Uterus (tissue), 4 donors: ENCODE measurements around the gene AUTS2. TPM values are rescaled to one million over a fixed set of nuclear protein-coding genes. Genes with fewer than 3 reads are reported as not detected.

ENCODE experiments used
- DNase-seq, 2 donors: peaks; one replicate each; pipeline ENCODE4 v3.0.0-alpha.2; 2019 to 2020
- H3K27ac ChIP-seq, 2 donors: fragments of 200-600 bp; sonication (generic); 1 replicate in 1 of 2; 2 replicates in 1 of 2; pipeline ENCODE4 v1.5.1; 2016 to 2018
- H3K27me3 ChIP-seq, 2 donors: fragments of 200-600 bp; sonication (generic); one replicate each; pipeline ENCODE4 v1.5.1; 2018 to 2019; ENCODE audit warnings: control low read depth in 1 of 2
- H3K36me3 ChIP-seq, 2 donors: fragments of 200-600 bp; sonication (generic); one replicate each; pipeline ENCODE4 v1.5.1; 2019; ENCODE audit warnings: control low read depth in 1 of 2
- H3K4me1 ChIP-seq, 2 donors: fragments of 200-600 bp; sonication (generic); one replicate each; pipeline ENCODE4 v1.5.1; 2018 to 2019; ENCODE audit warnings: control low read depth in 1 of 2
- H3K4me3 ChIP-seq, 2 donors: fragments of 200-600 bp; sonication (generic); 1 replicate in 1 of 2; 2 replicates in 1 of 2; pipeline ENCODE4 v1.5.1; 2018 to 2019; ENCODE audit warnings: mild to moderate bottlenecking in 1 of 2
- H3K9me3 ChIP-seq, 2 donors: fragments of 200-600 bp; sonication (generic); one replicate each; pipeline ENCODE4 v1.5.1; 2019; ENCODE audit warnings: control low read depth in 1 of 2
- POLR2A ChIP-seq, 2 donors: fragments of 450-650 bp; IDR thresholded peaks; one replicate each; pipeline ENCODE4 v1.6.1; 2016; ENCODE audit warnings: antibody characterized with exemption in 2 of 2, mild to moderate bottlenecking in 1 of 2, moderate library complexity in 1 of 2
- intact Hi-C: fragments of 100-400 bp; cut with DNase I; formaldehyde crosslinking; loops from one replicate; pipeline ENCODE4 v1.15.1; 2023; ENCODE audit warnings: low total_unique reads
- total RNA-seq, 4 donors: library from RNA; depleted of rRNA in 3 of 4; stranded (reverse); fragments of >200 nt in 3 of 4; gene quantifications; one replicate each; pipeline versions ENCODE4 v1.1.0 to v1.2.4, GENCODE V29; 2014 to 2023
- TF ChIP-seq, protein P1 (sequence below), 4 experiments: fragments of 200-600 bp in 2 of 4; fragments of 450-650 bp in 2 of 4; sonication (generic) in 2 of 4; IDR thresholded peaks; one replicate each; pipeline ENCODE4 v1.5.1; 2016 to 2019; ENCODE audit warnings: antibody characterized with exemption in 4 of 4, mild to moderate bottlenecking in 2 of 4, moderate library complexity in 1 of 4
- donor health status: DM: yes; HTN: yes; CAD: no.

Gene AUTS2
- total RNA-seq, 4 donors from 2014 or later: 10.5 to 58.2 (median 30.0) TPM

DNA sequence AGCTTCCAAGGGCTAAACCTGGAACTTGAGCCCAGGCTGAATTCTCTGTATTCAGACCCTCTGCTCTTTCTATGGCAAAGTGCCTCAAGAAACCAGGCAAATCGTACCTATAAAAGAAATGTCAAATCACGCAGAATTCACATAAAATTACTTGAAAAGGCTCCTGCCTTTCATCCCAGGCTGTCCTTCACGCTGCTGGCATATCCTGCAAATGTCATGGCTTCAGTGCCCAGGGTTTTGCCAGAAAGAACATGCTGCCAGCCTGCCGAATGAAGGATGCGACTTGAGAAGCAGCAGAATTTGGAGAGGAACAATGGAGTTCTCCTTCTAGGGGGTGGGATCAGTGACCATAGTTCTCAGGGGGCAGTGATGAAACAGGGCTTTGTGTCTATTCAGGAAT lies 931.2 kb downstream of the AUTS2 start:
- no peak for DNase-seq
- no peak overlapping the region for H3K4me3 ChIP-seq
- H3K27me3 ChIP-seq: no peaks in the 10 kb centered on the region
- H3K27ac ChIP-seq: no peak overlapping the region
- H3K36me3 ChIP-seq: no peaks in the 10 kb centered on the region
- no peaks in the 10 kb centered on the region for H3K9me3 ChIP-seq
- TF ChIP-seq, protein P1, sequence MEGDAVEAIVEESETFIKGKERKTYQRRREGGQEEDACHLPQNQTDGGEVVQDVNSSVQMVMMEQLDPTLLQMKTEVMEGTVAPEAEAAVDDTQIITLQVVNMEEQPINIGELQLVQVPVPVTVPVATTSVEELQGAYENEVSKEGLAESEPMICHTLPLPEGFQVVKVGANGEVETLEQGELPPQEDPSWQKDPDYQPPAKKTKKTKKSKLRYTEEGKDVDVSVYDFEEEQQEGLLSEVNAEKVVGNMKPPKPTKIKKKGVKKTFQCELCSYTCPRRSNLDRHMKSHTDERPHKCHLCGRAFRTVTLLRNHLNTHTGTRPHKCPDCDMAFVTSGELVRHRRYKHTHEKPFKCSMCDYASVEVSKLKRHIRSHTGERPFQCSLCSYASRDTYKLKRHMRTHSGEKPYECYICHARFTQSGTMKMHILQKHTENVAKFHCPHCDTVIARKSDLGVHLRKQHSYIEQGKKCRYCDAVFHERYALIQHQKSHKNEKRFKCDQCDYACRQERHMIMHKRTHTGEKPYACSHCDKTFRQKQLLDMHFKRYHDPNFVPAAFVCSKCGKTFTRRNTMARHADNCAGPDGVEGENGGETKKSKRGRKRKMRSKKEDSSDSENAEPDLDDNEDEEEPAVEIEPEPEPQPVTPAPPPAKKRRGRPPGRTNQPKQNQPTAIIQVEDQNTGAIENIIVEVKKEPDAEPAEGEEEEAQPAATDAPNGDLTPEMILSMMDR (IDR thresholded peaks at IDR 0.05): no peak
- TF ChIP-seq POLR2A (IDR thresholded peaks at IDR 0.05): no peak
- intact Hi-C loops: loop anchor here (10.0 kb wide), 1 partner anchor 245 kb away; no protein-coding TSS in a partner anchor
- H3K4me1 ChIP-seq: no peaks in the 10 kb centered on the region

DNA sequence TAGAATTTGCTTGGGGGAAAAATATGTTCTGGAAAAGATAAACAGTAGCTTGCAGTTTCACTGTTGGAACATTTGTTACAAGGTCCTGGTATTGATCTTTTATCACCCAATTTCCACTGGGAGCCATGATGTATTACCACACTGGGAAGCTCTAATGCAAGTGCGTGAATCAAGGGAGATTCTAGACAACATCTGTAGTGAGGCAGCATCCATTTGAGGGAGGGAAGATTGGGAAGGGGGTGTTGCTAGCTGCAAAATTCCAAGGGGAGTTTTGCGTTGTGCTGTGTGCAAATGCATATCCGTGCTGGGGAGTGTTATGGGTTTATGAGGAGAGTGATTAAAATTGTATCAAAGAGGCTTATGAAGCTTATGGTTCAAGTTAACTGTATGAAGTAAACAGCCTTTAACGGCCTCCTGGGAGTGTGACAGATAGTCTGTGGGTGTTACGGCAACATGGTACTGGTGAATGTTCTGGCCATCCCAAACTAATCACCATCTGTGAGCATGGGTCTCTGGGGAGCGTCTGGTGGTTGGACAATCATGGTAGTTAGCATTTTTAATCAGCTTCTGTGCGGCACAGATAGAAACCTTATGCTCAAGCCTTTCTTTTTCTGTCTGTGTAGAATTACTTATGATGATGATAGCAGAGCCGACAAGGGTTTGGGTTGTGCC lies 931.8 kb downstream of the AUTS2 start:
- Histone ChIP-seq H3K27ac (no peak overlapping the region), H3K4me3 (no peak overlapping the region), H3K27me3 (no peaks in the 10 kb centered on the region), H3K9me3 (no peaks in the 10 kb centered on the region), H3K36me3 (no peaks in the 10 kb centered on the region), H3K4me1 (no peaks in the 10 kb centered on the region)
- intact Hi-C loops: loop anchor here (10.0 kb wide), 1 partner anchor 245 kb away; no protein-coding TSS in a partner anchor
- TF ChIP-seq, protein P1 (IDR thresholded peaks at IDR 0.05): no peak
- TF ChIP-seq POLR2A (IDR thresholded peaks at IDR 0.05): no peak
- no peak for DNase-seq

DNA sequence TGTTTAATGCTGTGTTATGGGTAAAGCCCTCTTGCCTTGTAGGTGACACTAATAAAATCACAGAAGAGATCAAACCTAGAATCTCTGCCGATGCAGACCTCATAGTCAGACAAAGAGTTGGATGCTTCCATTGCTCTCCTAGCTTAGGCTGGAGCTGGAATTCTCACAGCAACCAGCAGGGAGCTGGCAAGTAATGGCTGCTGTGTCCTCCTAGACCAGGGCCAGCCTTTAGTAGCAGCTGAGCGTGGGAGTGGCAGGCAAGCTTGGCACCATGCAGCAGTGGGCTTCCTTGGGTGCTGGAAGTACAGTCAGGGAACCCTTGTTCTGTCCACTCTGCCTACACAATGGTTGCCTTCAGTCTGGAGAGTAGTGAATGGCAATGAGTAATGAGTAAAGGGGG lies 935.3 kb downstream of the AUTS2 start:
- TF ChIP-seq, protein P1 (IDR thresholded peaks at IDR 0.05): no peak
- TF ChIP-seq POLR2A (IDR thresholded peaks at IDR 0.05): no peak
- no peak overlapping the region for H3K27ac ChIP-seq
- no peak overlapping the region for H3K4me3 ChIP-seq
- no peaks in the 10 kb centered on the region for H3K27me3 ChIP-seq
- H3K4me1 ChIP-seq: no peaks in the 10 kb centered on the region
- no peaks in the 10 kb centered on the region for H3K9me3 ChIP-seq
- DNase-seq: no peak
- intact Hi-C loops: no loop called here
- H3K36me3 ChIP-seq: no peaks in the 10 kb centered on the region

DNA sequence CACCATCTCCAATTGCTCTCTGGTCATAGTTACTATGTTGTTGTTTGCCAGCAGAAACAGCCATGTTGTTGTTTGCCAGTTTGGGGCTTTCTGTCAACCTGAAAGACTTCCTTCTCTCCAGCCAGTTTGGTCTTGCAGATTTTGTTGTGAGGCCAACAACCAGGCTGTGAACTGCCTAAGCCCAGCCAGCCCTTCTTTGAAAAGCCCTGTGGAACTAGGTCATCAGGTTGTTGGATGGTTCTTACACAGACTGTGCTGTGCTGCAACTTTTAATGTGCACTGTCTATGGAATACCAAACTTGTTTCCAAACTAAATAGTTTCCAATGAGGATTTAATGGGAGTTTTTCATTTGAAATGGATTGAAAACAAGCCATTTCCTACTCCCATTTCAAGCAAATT lies 940.9 kb downstream of the AUTS2 start:
- no peak overlapping the region for H3K27ac ChIP-seq
- no peak overlapping the region for H3K4me3 ChIP-seq
- no peaks in the 10 kb centered on the region for H3K36me3 ChIP-seq
- no peaks in the 10 kb centered on the region for H3K27me3 ChIP-seq
- H3K4me1 ChIP-seq: no peaks in the 10 kb centered on the region
- no peak for DNase-seq
- no peak for TF ChIP-seq POLR2A (IDR thresholded peaks at IDR 0.05)
- TF ChIP-seq, protein P1 (IDR thresholded peaks at IDR 0.05): no peak
- intact Hi-C loops: no loop called here
- H3K9me3 ChIP-seq: no peaks in the 10 kb centered on the region

DNA sequence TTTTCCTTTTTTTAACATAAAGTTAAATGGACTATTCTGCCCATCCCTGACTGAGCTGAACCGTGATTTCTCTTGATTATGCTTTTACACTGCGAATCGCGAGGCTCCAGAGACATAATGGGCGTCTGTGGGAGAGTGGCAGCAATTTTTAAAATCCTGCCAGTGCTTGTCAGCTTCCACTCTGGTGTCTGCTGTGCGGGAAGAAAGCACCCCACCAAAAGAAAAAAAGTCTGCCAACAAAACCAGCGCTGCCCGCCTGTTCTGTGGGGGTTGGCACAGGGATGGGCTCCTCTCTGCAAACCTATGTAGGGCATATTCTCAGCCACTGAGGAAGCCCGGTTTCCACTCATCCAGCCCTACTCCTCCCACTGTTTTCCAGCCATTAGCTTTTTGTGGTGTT lies 941.3 kb downstream of the AUTS2 start:
- no peak overlapping the region for H3K4me3 ChIP-seq
- H3K4me1 ChIP-seq: no peaks in the 10 kb centered on the region
- H3K36me3 ChIP-seq: no peaks in the 10 kb centered on the region
- intact Hi-C loops: no loop called here
- no peaks in the 10 kb centered on the region for H3K27me3 ChIP-seq
- H3K27ac ChIP-seq: no peak overlapping the region
- TF ChIP-seq POLR2A (IDR thresholded peaks at IDR 0.05): no peak
- TF ChIP-seq, protein P1 (IDR thresholded peaks at IDR 0.05): no peak
- H3K9me3 ChIP-seq: no peaks in the 10 kb centered on the region
- DNase-seq: no peak
